HG03520 (cell line): Measurements from ENCODE around the gene VRK2.
"Not testable (repeated sequence)": the region's sequence is repeated elsewhere in the genome, so short reads cannot be mapped to it uniquely, and the experiment has no call there.

Experiments used
- ATAC-seq: cut with Tn5 transposase; IDR thresholded peaks from one replicate; pipeline ENCODE4 v1.9.1; 2021; ENCODE audit warnings: mild to moderate bottlenecking, moderate library complexity; ENCODE audit not compliant: unreplicated experiment

Gene VRK2

GRCh38 chr2:58106896-58107295, 60.3 kb downstream of the VRK2 start:
- no peak for ATAC-seq

GRCh38 chr2:58107803-58108710, 61.5 kb downstream of the VRK2 start:
- no peak for ATAC-seq

GRCh38 chr2:58109481-58109880, 62.9 kb downstream of the VRK2 start:
- no peak for ATAC-seq

GRCh38 chr2:58110765-58111164, 64.2 kb downstream of the VRK2 start:
- no peak for ATAC-seq

- not testable (repeated sequence) for ATAC-seq
These were observed 67.0 kb downstream of the VRK2 start for GRCh38 chr2:58113563-58113962.

- ATAC-seq, result no peak
These were observed 74.1 kb downstream of the VRK2 start for GRCh38 chr2:58120626-58121229.

- ATAC-seq, result no peak
These were observed 75.4 kb downstream of the VRK2 start for GRCh38 chr2:58122040-58122439.

GRCh38 chr2:58122540-58122939, 75.9 kb downstream of the VRK2 start:
- ATAC-seq, result no peak

GRCh38 chr2:58127111-58127510, 80.5 kb downstream of the VRK2 start:
- ATAC-seq, result no peak

- no peak for ATAC-seq
These were observed 83.6 kb downstream of the VRK2 start for GRCh38 chr2:58130238-58130637.

- ATAC-seq, result no peak
These were observed 84.8 kb downstream of the VRK2 start for GRCh38 chr2:58131191-58132011.

- ATAC-seq, result no peak
These were observed 86.8 kb downstream of the VRK2 start for GRCh38 chr2:58133395-58133794.

GRCh38 chr2:58135861-58136260, 89.3 kb downstream of the VRK2 start:
- ATAC-seq, result no peak

- ATAC-seq, result peak; percentile 48
These were observed 90.6 kb downstream of the VRK2 start for GRCh38 chr2:58137221-58137620.

- no peak for ATAC-seq
These were observed 91.2 kb downstream of the VRK2 start for GRCh38 chr2:58137856-58138255.

- no peak for ATAC-seq
These were observed 91.9 kb downstream of the VRK2 start for GRCh38 chr2:58138396-58139030.

- no peak for ATAC-seq
These were observed 94.0 kb downstream of the VRK2 start for GRCh38 chr2:58140508-58141072.

GRCh38 chr2:58145769-58146168, 99.2 kb downstream of the VRK2 start:
- ATAC-seq, result not testable (repeated sequence)

GRCh38 chr2:58146707-58147106, 100.1 kb downstream of the VRK2 start:
- ATAC-seq, result no peak

- ATAC-seq, result no peak
These were observed 108.7 kb downstream of the VRK2 start for GRCh38 chr2:58155160-58155778.
